ENCODE results near the gene PF4V1.

PF4V1 gene

DNA sequence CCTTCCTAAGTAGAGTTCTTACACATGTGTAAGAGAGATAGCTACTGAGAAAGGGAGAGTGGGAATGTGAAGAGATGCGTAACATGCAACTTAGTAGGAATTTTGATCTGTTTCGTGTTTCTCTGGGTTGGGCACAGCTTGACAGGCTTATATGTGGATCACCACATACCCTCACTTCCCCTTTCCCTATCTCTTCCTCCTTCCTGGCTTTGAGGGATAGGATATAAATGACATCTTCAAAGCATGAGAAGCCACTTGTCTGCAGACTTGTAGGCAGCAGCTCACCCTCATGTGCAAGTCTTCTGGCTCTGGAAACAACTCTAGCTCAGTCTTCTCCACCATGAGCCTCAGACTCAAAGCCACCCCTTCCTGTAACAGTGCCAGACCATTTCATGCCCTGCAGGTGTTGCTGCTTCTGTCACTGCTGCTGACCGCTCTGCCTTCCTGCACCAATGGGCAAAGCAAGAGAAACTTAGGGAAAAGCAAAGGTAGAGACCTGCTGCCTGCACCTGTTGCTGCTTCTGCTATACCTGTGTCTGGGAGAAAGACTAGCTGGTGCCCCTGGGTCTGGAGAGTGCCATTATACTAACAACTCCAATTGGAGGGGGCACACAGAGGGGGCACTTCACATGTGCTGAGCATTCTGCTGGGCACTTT, 5.4 kb upstream of the PF4V1 start:
- DNase-seq, result peak; percentile 53 to 69

DNA sequence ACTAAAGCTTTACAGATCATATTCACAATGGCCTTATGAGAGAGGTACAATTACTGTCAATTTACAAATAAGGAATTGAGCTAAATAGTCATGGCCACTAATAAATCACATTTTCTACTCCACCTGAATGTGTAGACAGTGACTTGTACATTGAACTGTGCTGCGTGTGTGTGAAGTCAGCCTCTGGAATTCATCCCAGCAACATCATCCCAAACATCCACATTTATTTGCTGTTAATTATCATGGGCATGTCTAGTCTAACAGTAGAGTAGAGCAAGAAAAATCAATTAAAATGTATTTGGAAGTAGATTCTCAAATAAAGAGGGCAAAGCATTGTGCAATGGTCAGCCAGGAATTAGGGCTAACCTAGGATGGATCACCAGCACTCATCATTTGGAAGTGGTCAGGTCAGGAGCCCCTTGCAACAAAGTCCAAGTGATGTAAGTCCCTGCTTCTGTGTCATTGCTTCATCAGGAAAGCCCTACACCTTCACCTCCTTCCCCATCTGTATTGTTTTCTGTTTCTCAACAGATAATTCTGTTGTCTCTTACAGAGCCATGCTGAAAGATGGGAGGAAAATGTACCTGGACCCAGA, 4.8 kb upstream of the PF4V1 start:
- no peak for DNase-seq

DNA sequence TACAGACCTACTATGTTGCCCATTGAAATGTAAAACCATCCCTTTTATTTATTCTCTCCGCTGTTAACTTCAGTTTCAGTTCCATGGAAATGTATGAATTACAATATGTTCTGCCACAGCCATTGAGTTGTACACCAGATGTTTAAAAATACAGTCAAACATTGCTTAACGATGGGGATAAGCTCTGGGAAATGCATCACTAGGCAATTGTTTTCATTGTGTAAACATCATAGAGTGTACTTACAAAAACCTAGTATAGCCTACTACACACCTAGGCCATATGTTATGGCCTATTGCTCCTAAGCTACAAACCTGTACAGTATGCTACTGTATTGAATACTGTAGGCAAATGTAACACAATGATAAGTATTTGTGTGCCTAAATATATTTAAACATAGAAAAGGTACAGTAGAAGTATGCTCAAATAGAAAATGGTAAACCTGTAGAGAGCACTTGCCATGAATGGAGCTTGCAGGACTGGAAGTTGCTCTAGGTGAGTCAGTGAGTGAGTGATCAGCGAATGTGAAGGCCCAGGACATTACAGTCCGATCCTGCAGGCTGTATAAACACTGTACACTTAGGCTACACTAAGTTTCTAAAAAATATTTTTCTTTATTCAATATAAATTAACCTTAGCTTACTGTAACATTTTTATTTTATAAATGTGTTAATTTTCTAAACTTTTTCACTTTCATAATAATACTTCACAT, 2.7 kb upstream of the PF4V1 start:
- DNase-seq, result no peak

DNA sequence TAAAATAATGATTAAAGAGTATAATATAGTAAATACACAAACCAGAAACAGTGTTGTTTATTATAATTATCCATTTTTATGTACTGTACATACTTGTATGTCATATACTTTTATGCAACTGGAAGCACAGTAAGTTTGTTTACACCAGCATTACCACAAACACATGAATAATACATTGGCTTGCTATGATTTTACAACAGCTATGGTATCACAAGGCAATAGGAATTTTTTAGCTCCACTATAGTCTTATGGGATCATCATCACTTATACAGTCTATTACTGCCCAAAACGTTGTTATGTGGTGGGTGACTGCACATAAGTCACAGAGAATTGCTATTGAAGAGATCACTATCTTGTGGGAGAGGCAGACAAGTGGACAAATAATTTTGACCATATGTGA, 1.8 kb upstream of the PF4V1 start:
- no peak for DNase-seq

DNA sequence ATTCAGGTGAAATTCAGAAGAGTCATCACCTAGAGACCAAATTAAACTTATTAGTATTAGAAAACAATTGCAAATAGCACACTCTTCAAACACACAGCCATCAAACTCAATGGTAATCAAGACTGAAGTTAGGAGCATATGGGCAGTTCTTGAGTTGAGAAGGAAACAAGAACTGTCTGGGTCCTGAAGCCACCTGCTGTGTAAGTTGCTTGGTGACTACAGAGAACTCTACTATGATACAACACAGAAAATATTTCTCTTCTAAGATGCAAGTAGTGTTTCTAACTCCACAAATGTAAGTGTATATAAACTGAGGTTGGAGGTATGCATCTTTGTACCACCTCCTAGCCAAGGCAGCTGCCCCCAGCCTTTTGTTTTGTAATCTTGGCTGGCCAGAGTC, 325 bp upstream of the PF4V1 start:
- DNase-seq, result no peak

DNA sequence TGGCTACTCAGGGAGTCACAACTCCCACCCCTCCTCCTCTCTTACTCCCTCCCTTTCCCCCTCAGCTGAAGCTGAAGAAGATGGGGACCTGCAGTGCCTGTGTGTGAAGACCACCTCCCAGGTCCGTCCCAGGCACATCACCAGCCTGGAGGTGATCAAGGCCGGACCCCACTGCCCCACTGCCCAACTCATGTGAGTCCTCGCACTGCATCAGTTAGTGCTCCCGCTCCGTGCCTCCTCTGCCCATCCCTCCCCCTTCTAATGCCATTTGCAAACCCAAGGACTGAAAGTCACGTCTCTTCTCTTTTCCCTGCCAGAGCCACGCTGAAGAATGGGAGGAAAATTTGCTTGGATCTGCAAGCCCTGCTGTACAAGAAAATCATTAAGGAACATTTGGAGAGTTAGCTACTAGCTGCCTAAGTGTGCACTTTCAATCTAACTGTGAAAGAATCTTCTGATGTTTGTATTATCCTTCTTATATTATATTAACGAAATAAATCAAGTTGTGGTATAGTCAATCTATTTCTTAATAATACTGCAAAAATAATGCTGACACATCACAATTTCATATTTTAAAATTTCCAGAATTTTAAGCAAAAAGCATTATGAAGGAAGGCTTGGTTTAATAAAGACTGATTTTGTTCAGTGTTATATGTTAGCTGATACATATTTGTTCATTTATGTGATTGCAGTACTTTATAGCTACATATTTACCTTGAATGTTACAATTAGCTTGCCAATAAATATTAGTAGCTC, 800 bp downstream of the PF4V1 start:
- no peak for DNase-seq

DNA sequence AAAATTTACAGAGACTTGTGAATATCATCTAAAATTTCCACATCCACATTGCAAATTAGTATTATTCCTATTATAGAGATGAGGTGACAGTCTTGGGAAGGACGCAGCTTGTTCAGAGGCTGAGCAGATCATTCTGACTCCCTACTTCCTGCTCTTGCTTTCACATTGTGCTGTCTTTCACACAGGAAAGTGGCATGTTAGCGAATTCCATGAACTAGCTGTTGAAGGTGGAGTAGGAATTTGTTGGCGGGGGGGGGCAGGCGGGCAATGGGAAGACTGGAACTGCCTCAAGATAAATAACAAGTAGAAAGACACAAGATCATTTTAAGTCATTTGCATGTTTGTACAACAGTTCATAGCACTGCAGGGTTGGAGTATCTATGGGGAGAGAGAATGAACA, 2.3 kb downstream of the PF4V1 start:
- no peak for DNase-seq

DNA sequence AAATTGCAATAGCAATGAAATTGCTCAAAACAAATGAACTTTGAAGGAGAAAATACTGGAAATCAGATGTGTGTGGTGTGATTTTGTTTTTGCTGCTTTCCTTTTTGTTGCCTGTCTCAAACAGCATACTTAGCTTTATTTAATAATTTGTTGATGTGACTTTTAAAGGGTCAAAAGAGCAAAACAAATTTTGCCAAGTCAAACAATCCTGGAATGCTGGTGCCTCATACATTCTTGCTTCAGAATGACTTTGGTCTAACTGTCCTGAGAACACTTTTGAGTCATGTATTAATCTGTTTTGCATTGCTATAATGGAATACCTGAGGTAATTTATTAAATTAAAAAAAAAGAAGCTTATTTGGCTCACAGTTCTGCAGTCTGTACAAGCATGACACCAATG, 3.4 kb downstream of the PF4V1 start:
- no peak for DNase-seq

DNA sequence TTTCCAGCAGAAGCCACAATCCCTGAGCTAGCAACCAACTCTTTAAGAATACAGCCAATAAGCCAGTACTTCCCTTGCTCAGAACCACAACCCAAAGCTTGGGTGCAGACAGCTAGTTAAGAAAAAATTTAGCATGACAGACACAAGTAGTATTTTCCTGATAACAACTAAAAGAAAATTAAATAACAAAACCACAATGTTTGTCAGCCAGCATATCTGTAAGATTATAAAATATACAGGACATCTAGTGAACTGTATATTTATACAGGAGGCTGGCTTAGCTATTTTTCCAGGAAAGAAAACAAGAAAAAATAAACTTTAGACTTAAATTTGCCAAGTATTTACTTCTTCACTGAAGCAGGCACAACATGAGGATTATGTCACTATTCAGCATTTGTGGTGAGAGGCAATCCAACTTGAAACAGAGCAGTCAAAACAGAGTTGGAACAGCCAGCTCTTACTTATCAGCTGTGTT, 6.6 kb downstream of the PF4V1 start:
- peak; percentile 13 to 17 for DNase-seq

DNA sequence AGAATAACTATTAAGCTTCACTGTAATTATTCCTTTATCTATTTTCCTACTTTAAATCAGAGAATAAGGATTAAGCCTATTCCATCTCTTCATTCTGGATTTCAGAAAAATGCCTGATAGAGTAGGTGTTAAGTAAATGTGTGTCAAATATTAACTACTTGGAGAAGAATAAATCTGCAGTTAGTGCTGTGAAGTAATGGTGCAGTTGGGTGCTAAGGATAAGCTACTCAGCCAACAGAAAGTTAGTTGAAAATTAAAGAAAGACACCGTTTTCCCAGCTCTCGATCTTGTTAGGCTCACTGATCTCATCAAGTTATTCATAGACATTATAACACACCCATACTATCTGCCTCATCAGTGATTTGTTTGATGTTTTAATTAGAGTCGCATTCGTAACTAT, 7.1 kb downstream of the PF4V1 start:
- DNase-seq, result no peak

DNA sequence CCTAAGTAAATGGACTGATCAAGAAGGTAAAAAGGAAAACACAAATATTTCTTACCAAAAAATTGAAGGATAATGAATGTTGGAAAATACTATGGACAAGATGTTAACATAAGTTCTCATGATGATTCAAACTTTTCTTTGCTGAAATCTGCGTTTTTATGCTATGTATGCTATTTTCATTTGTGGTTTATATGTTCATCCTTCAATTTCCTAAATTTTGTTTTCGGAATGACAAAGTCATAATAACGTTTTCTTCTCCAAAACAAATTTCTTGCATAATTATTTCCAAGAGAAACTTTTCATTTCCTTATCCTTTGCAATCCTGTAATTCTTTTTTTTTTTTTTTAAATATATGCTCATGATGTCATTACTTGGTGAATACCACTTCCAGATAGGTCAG, 7.8 kb downstream of the PF4V1 start:
- no peak for DNase-seq

DNA sequence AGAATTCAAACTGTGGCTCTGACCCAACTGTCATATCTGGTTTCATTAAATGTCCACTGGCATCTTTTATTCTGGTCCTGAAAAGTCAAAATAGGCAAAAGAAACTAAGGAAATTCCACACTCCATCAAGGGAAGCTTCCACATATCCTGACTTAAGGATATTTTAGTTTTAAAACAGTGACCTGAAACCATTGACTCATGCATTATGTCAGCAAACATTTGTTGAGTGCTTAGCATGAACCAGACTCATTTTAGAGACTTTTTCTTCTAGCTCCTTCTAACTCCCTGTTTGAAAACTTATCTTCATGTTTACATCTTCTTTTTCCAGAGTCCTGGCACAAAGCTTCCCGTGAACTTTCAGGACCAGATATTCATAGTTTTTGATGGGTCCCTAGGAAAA, 9.2 kb downstream of the PF4V1 start:
- DNase-seq, result no peak

DNA sequence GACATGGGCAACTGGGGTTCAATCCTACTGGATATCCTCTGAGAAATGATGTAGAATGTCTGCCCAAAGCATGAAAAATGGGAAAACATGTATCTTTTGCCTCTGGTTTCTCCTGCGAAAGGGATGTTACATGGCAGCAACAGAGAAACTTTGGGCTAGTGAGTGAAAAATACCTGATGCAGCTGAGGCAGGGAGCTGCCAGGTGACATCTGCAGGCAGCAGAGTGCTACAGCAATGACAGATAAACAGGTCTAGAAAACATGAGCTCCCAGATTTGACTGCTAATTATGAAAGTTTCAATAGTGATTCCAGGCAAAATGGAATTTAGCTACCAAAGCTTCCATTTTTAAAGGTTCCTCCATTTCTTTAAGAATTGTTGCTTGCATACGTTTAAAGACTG, 11.3 kb downstream of the PF4V1 start:
- peak; percentile 17 to 39 for DNase-seq

DNA sequence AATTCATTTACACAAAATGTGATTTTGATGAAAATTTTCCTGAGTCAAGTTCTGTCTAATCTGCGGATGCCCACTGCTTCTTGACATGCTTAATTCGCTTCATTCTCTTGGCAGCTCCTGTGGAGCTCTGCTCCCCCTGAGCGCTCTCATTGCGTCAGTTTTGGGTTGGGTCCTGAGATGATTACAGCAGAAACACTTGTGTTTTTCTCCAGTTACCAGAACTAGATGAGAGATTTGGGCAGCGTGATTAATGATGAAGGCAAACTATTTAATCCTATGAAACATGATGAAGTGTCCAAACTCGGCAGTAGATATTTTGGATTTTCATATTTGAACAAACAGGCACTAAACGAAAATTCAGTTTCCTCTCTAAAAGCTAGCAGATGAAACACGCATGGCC, 11.9 kb downstream of the PF4V1 start:
- DNase-seq, result no peak

DNA sequence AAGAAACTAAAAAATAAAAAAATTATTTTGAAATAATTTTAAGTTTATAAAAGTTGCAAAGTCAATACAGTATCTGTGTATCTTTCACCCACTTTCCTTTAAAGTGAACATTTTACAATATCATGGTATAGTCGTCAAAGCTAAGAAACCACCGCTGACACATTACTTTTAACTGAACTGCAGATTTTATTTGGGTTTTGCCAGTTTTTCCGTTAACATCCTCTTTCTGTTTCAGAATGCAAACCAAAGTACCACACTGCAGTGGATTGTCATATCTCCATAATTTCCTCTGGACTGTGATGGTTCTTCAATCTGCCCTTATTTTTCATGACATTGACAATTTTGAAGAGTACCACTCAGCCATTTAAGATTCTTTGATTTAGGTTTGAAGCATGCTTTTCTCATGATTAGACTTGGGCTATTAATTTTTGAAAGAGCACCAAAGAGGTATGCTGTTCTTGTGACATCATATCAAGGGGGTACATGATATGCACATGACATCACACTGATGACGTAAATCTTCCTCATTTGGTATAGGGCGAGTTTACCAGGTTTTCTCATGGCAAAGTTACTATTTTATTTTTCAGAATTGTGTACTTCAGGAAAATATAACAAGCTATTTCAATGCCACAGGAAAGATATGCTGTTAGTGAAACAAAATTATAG, 12.5 kb downstream of the PF4V1 start:
- no peak for DNase-seq

DNA sequence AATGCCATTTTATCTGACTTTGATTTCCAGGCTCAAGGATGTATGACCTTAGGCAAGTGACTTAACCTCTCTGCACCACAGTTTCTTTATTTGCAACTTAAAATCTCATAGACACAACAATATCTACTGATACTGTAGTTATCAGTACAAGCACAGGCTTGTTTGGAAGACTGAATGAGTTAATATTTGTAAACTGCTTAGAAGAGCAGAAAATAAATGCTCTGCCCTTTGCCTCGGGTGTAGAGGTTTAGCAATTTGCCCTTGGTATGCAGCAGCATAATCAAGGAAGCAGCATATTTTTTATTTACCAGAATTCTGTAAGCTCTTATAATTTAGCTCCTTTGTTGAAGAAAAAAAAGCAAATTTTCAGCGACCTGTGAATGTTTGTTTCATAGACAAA, 13.2 kb downstream of the PF4V1 start:
- no peak for DNase-seq

DNA sequence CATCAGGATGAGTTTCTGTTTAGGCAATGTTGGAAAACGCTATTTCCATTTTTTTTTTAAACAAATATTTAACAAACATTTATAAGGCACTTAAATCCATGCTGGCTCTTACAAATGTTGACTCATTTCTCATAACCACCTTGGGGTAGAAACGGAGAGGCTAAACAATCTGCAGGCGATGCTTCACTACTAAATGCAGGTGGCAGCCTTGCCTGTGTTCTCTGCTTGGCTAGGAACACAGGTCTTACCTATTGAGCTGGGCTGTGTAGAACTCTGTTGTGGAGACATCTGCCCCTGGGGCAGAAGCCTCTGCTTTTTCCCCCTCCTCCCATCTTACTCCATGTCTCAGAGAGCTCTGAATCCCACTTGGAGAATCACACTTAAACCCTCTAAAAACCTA, 14.7 kb downstream of the PF4V1 start:
- no peak for DNase-seq

DNA sequence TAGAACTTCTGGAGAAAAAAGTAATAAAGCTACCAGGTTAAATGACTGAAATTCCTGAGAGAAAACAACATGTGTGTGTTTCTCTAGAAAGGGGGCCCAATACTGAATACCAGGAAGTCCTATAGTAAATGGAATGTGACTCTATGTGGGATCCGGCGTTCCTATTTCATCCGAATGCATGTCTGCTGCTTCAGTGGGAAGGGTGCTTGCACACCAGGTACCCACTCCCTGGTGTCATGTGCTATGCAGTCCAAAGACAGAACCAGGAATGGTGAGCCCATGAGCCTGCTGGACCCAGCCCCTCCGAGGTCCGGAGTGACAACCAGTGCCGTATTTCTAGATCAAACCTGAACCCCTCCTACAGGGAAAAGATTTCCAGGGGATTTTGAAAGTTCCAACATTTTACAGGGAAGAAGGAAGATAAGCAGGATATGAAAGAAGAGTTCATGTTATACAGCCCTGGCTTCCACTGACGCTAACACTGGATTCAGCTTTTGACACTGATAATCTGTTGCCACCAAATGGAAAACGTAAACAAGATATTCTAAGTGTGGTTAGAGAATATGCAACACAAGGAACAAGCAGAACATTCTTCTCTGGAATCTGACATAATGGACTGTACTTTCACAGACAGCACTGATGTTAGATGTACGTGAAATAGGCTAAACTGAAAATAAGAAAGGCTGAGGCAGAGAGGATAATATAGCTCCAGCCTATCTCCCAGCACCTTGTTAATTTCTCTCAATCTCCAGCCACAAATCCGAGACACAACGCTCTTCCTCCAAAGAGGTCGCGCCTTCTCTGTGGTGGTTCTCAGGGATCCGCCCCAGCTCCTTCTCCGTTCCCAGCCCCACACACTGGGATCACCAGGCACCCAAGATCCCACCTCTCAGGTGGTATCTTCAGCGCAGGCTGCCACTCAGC, 15.4 kb downstream of the PF4V1 start:
- peak in 1 of 2 experiments; percentile 25 for DNase-seq

DNA sequence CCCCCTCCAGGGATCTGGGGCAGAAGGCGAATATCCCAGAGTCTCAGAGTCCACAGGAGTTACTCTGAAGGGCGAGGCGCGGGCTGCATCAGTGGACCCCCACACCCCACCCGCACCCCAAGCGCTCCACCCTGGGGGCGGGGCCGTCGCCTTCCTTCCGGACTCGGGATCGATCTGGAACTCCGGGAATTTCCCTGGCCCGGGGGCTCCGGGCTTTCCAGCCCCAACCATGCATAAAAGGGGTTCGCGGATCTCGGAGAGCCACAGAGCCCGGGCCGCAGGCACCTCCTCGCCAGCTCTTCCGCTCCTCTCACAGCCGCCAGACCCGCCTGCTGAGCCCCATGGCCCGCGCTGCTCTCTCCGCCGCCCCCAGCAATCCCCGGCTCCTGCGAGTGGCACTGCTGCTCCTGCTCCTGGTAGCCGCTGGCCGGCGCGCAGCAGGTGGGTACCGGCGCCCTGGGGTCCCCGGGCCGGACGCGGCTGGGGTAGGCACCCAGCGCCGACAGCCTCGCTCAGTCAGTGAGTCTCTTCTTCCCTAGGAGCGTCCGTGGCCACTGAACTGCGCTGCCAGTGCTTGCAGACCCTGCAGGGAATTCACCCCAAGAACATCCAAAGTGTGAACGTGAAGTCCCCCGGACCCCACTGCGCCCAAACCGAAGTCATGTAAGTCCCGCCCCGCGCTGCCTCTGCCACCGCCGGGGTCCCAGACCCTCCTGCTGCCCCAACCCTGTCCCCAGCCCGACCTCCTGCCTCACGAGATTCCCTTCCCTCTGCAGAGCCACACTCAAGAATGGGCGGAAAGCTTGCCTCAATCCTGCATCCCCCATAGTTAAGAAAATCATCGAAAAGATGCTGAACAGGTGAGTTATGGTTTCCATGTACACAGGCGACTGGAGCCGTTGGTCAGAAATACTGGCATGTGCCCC, 16.3 kb downstream of the PF4V1 start, which contains the start of gene CXCL1:
Gene CXCL1 (plus strand): TSS at position 264 of the 926 bp plus-strand sequence. CDS start 78 bp downstream, at position 342.
- DNase-seq, result peak; percentile 25 to 31

DNA sequence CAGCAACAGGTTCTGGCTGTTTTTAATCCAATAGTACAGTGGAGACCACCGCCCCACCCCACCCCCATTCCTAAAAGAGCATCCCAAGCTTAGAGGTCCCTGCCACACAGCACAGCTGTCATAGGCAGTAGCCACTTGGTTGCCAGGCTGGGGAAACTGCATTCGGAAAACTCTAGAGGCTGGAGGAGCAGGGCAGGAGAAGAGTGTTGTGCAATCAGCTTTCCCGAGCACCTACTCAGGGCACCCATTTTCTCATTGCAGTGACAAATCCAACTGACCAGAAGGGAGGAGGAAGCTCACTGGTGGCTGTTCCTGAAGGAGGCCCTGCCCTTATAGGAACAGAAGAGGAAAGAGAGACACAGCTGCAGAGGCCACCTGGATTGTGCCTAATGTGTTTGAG, 17.2 kb downstream of the PF4V1 start:
- peak in 1 of 2 experiments; percentile 28 for DNase-seq

DNA sequence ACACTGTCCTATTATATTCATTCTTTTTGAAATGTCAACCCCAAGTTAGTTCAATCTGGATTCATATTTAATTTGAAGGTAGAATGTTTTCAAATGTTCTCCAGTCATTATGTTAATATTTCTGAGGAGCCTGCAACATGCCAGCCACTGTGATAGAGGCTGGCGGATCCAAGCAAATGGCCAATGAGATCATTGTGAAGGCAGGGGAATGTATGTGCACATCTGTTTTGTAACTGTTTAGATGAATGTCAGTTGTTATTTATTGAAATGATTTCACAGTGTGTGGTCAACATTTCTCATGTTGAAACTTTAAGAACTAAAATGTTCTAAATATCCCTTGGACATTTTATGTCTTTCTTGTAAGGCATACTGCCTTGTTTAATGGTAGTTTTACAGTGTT, 17.7 kb downstream of the PF4V1 start:
- DNase-seq, result no peak

Data from Kasumi-1 (cell line).